Brain microvascular endothelial cell (primary cell): ENCODE measurements around the gene KIAA1328.

Experiments
- DNase-seq: peaks from one replicate; pipeline ENCODE4 v3.0.0-alpha.2; 2020
- H3K27ac ChIP-seq: fragments of 250-450 bp; sonication (Bioruptor Pico); 2 replicates; pipeline ENCODE4 v1.5.1; 2020; ENCODE audit warnings: mild to moderate bottlenecking, moderate library complexity
- H3K27me3 ChIP-seq: fragments of 250-450 bp; sonication (Bioruptor Pico); replicated peaks from 2 replicates; pipeline ENCODE4 v1.5.1; 2020; ENCODE audit warnings: mild to moderate bottlenecking
- H3K36me3 ChIP-seq: fragments of 250-450 bp; sonication (Bioruptor Pico); replicated peaks from 2 replicates; pipeline ENCODE4 v1.5.1; 2020; ENCODE audit warnings: mild to moderate bottlenecking
- H3K4me3 ChIP-seq: 2 replicates; pipeline ENCODE4 v1.5.1; 2011; ENCODE audit warnings: low read depth, mild to moderate bottlenecking, control low read depth, low read length, moderate library complexity
- CTCF ChIP-seq: IDR thresholded peaks from 2 replicates; pipeline ENCODE4 v1.5.1; 2011; ENCODE audit warnings: low read depth, mild to moderate bottlenecking, moderate library complexity, low read length, control low read depth, inconsistent platforms; ENCODE audit errors: missing control alignments
- in situ Hi-C: cut with HindIII; loops from 2 replicates; pipeline ENCODE4 v1.10.0; 2017; ENCODE audit warnings: low sequenced_read_pairs, low pct_ligation_motif_present

KIAA1328 gene

GRCh38 chr18:37253394-37254235 lies 424.7 kb downstream of the KIAA1328 start:
- in situ Hi-C loops, result no loop called here
- Histone ChIP-seq H3K27me3 (peaks cover 20% of the 10 kb centered on the region), H3K36me3 (no peaks in the 10 kb centered on the region), H3K27ac (no peak overlapping the region), H3K4me3 (peak overlapping the region; percentile 27)
- no peak for DNase-seq
- no peak for TF ChIP-seq CTCF

- no peaks in the 10 kb centered on the region for H3K36me3 ChIP-seq
- no peak for TF ChIP-seq CTCF
- in situ Hi-C loops, result no loop called here
- no peak for DNase-seq
- peaks cover 20% of the 10 kb centered on the region for H3K27me3 ChIP-seq
- no peak overlapping the region for H3K4me3 ChIP-seq
- no peak overlapping the region for H3K27ac ChIP-seq
Observed at GRCh38 chr18:37254236-37254754, 425.4 kb downstream of the KIAA1328 start.

GRCh38 chr18:37254973-37255372 lies 426.0 kb downstream of the KIAA1328 start:
- in situ Hi-C loops, result no loop called here
- no peak for TF ChIP-seq CTCF
- no peak overlapping the region for H3K4me3 ChIP-seq
- no peaks in the 10 kb centered on the region for H3K36me3 ChIP-seq
- peaks cover 20% of the 10 kb centered on the region for H3K27me3 ChIP-seq
- DNase-seq, result no peak
- no peak overlapping the region for H3K27ac ChIP-seq

- Histone ChIP-seq H3K27me3 (peaks cover 15% of the 10 kb centered on the region), H3K27ac (no peak overlapping the region), H3K36me3 (no peaks in the 10 kb centered on the region), H3K4me3 (no peak overlapping the region)
- no peak for DNase-seq
- in situ Hi-C loops, result no loop called here
- TF ChIP-seq CTCF, result no peak
Observed at GRCh38 chr18:37258131-37258530, 429.2 kb downstream of the KIAA1328 start.

- Histone ChIP-seq H3K27ac (no peak overlapping the region), H3K4me3 (no peak overlapping the region), H3K27me3 (peaks cover 9% of the 10 kb centered on the region), H3K36me3 (no peaks in the 10 kb centered on the region)
- DNase-seq, result no peak
- TF ChIP-seq CTCF, result no peak
- in situ Hi-C loops, result no loop called here
Observed at GRCh38 chr18:37258819-37259218, 429.9 kb downstream of the KIAA1328 start.

GRCh38 chr18:37259711-37260110 lies 430.8 kb downstream of the KIAA1328 start:
- Histone ChIP-seq H3K36me3 (no peaks in the 10 kb centered on the region), H3K4me3 (no peak overlapping the region), H3K27ac (no peak overlapping the region), H3K27me3 (peaks cover 3% of the 10 kb centered on the region)
- TF ChIP-seq CTCF, result no peak
- DNase-seq, result no peak
- in situ Hi-C loops, result no loop called here
